Measurements from ENCODE around the gene SGSH. TPM values are rescaled to one million over a fixed set of nuclear protein-coding genes. Genes with fewer than 3 reads are reported as not detected.

The SGSH gene
- total RNA-seq, 2 donors from 2014 or later = 40.4 to 42.5 TPM

DNA sequence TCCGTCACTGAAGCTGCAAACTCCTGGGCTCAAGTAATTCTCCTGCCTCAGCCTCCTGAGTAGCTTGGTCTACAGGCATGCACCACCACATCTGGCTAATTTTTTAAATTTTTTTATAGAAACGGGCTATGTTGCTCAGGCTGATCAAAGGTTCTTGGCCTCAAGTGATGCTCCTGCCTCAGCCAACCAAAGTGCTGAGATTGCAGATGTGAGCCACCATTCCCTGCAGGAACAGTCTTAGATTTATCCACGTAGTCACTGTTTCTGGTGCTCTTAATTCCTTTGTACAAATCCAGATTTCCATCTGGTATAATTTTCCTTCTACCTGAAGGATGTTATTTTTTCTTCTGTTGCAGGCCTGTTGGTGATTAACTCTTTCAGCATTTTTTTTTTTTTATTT is 13.1 kb upstream of the SGSH start:
- no peak overlapping the region for H3K4me3 ChIP-seq (ENCODE audit: low read length)
- no peak for DNase-seq
- Mint-ChIP-seq H3K36me3 (ENCODE audit: low read depth) (peaks cover 76% of the 10 kb centered on the region), H3K4me1 (no peaks in the 10 kb centered on the region), H3K4me3 (no peak overlapping the region), H3K27me3 (ENCODE audit: insufficient read depth) (no peaks in the 10 kb centered on the region), H3K27ac (no peak overlapping the region), H3K9me3 (peaks cover 29% of the 10 kb centered on the region)
- H3K9me3 ChIP-seq (ENCODE audit: control insufficient read depth, low read length) = peaks cover 25% of the 10 kb centered on the region
- H3K27me3 ChIP-seq (ENCODE audit: control insufficient read depth, insufficient read depth, low read length, poor library complexity, severe bottlenecking) = no peaks in the 10 kb centered on the region
- peaks cover 82% of the 10 kb centered on the region for H3K36me3 ChIP-seq (ENCODE audit: control insufficient read depth, insufficient read depth, low read length)
- 93 to 96% methylated on average over 2 to 3 of the region's 3 CpGs for WGBS, 2 experiments (ENCODE audit: insufficient coverage in 1 of 2, insufficient read length in 1 of 2)
- no peak overlapping the region for H3K9ac ChIP-seq (ENCODE audit: extremely low read depth, low read length, poor library complexity, severe bottlenecking)
- H3K4me1 ChIP-seq (ENCODE audit: control insufficient read depth, insufficient read depth, low read length) = no peaks in the 10 kb centered on the region
- H3K27ac ChIP-seq (ENCODE audit: low read depth, low read length) = no peak overlapping the region
- TF ChIP-seq, protein P1, sequence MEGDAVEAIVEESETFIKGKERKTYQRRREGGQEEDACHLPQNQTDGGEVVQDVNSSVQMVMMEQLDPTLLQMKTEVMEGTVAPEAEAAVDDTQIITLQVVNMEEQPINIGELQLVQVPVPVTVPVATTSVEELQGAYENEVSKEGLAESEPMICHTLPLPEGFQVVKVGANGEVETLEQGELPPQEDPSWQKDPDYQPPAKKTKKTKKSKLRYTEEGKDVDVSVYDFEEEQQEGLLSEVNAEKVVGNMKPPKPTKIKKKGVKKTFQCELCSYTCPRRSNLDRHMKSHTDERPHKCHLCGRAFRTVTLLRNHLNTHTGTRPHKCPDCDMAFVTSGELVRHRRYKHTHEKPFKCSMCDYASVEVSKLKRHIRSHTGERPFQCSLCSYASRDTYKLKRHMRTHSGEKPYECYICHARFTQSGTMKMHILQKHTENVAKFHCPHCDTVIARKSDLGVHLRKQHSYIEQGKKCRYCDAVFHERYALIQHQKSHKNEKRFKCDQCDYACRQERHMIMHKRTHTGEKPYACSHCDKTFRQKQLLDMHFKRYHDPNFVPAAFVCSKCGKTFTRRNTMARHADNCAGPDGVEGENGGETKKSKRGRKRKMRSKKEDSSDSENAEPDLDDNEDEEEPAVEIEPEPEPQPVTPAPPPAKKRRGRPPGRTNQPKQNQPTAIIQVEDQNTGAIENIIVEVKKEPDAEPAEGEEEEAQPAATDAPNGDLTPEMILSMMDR (conservative IDR thresholded peaks at IDR 0.05) = no peak

DNA sequence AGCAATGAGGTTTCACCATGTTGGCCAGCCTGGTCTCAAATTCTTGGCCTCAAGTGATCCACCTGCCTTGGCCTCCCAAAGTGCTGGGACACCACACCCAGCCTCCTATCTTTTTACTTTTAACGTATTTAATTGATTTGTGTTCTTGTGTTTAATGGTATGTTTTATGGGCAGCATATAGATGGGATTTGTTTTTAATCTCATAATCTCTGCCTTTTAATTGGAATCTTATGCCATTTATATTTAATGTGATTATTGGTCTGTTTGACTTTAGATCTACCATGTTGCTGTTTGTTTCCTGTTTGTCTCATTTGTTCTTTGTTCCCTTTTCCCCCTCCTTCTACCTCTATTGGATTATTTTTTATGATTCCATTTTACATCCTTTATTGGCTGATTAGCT is 12.3 kb upstream of the SGSH start:
- Mint-ChIP-seq H3K27me3 (ENCODE audit: insufficient read depth) (no peaks in the 10 kb centered on the region), H3K4me1 (no peaks in the 10 kb centered on the region), H3K27ac (no peak overlapping the region), H3K9me3 (peaks cover 29% of the 10 kb centered on the region), H3K36me3 (ENCODE audit: low read depth) (peaks cover 71% of the 10 kb centered on the region), H3K4me3 (no peak overlapping the region)
- no peak overlapping the region for H3K9ac ChIP-seq (ENCODE audit: extremely low read depth, low read length, poor library complexity, severe bottlenecking)
- no peaks in the 10 kb centered on the region for H3K4me1 ChIP-seq (ENCODE audit: control insufficient read depth, insufficient read depth, low read length)
- TF ChIP-seq, protein P1 (conservative IDR thresholded peaks at IDR 0.05) = no peak
- peaks cover 25% of the 10 kb centered on the region for H3K9me3 ChIP-seq (ENCODE audit: control insufficient read depth, low read length)
- H3K27me3 ChIP-seq (ENCODE audit: control insufficient read depth, insufficient read depth, low read length, poor library complexity, severe bottlenecking) = no peaks in the 10 kb centered on the region
- H3K4me3 ChIP-seq (ENCODE audit: low read length) = peak overlapping the region; percentile 33
- H3K36me3 ChIP-seq (ENCODE audit: control insufficient read depth, insufficient read depth, low read length) = peaks cover 81% of the 10 kb centered on the region
- no peak overlapping the region for H3K27ac ChIP-seq (ENCODE audit: low read depth, low read length)
- WGBS, 2 experiments (ENCODE audit: insufficient coverage in 1 of 2, insufficient read length in 1 of 2) = no CpG with 5 or more reads among the region's 1 CpG
- DNase-seq = no peak

DNA sequence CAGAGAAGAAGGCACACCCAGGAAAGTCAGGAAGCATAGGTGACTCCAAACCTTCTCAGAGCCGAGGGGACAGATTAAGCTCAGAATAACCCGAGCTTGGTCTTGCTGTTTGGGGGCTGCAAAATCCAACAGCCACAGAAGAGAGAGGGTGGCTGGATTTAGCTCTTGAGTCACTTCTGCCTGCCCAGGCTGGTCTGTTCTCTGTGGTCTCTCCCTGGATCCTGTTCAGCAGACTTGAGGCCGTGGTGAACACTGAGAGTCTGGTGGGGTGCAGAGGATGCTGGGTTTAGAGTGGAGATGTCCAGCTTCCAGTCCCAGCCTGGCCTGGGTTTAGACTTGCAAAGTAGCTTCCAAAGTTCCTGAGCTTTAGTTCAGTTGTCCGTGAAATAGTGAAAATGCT is 8.9 kb upstream of the SGSH start:
- H3K36me3 ChIP-seq (ENCODE audit: control insufficient read depth, insufficient read depth, low read length) = peaks cover 62% of the 10 kb centered on the region
- no peak overlapping the region for H3K9ac ChIP-seq (ENCODE audit: extremely low read depth, low read length, poor library complexity, severe bottlenecking)
- Mint-ChIP-seq H3K9me3 (peaks cover 29% of the 10 kb centered on the region), H3K27me3 (ENCODE audit: insufficient read depth) (no peaks in the 10 kb centered on the region), H3K4me3 (no peak overlapping the region), H3K36me3 (ENCODE audit: low read depth) (peaks cover 60% of the 10 kb centered on the region), H3K27ac (no peak overlapping the region), H3K4me1 (peaks cover 8% of the 10 kb centered on the region)
- no peaks in the 10 kb centered on the region for H3K4me1 ChIP-seq (ENCODE audit: control insufficient read depth, insufficient read depth, low read length)
- 93 to 96% methylated on average over 3 to 4 of the region's 4 CpGs for WGBS, 2 experiments (ENCODE audit: insufficient coverage in 1 of 2, insufficient read length in 1 of 2)
- no peak for DNase-seq
- TF ChIP-seq, protein P1 (conservative IDR thresholded peaks at IDR 0.05) = no peak
- no peak overlapping the region for H3K4me3 ChIP-seq (ENCODE audit: low read length)
- no peaks in the 10 kb centered on the region for H3K27me3 ChIP-seq (ENCODE audit: control insufficient read depth, insufficient read depth, low read length, poor library complexity, severe bottlenecking)
- no peak overlapping the region for H3K27ac ChIP-seq (ENCODE audit: low read depth, low read length)
- H3K9me3 ChIP-seq (ENCODE audit: control insufficient read depth, low read length) = peaks cover 25% of the 10 kb centered on the region
